DMS114 treated with DMSO at 0.1 percent for 48 hours (cell line): ENCODE measurements around the gene R3HCC1L.
"Not testable (repeated sequence)": the region's sequence is repeated elsewhere in the genome, so short reads cannot be mapped to it uniquely, and the experiment has no call there.

Experiments
- DNase-seq: peaks from one replicate; lab custom pipeline; 2025; ENCODE audit not compliant: unreplicated experiment; lab: John Stamatoyannopoulos, UW

The R3HCC1L gene

GRCh38 chr10:98128802-98129201 is 5.7 kb upstream of the R3HCC1L start:
- DNase-seq = no peak

GRCh38 chr10:98131619-98132018 is 2.8 kb upstream of the R3HCC1L start:
- DNase-seq = no peak

- DNase-seq = not testable (repeated sequence)
Observed at GRCh38 chr10:98133075-98133752, 1.2 kb upstream of the R3HCC1L start.

GRCh38 chr10:98134117-98134430 is 383 bp upstream of the R3HCC1L start:
- no peak for DNase-seq

- no peak for DNase-seq
Observed at GRCh38 chr10:98135222-98135899, 904 bp downstream of the R3HCC1L start.

- not testable (repeated sequence) for DNase-seq
Observed at GRCh38 chr10:98136775-98137174, 2.3 kb downstream of the R3HCC1L start.

GRCh38 chr10:98138031-98138430 is 3.6 kb downstream of the R3HCC1L start:
- DNase-seq = no peak

- no peak for DNase-seq
Observed at GRCh38 chr10:98139431-98139830, 5.0 kb downstream of the R3HCC1L start.

GRCh38 chr10:98141484-98142073 is 7.1 kb downstream of the R3HCC1L start:
- DNase-seq = no peak

- no peak for DNase-seq
Observed at GRCh38 chr10:98144985-98145384, 10.5 kb downstream of the R3HCC1L start.

GRCh38 chr10:98149858-98150257 is 15.4 kb downstream of the R3HCC1L start:
- no peak for DNase-seq

GRCh38 chr10:98150544-98150943 is 16.1 kb downstream of the R3HCC1L start:
- DNase-seq = no peak

- not testable (repeated sequence) for DNase-seq
Observed at GRCh38 chr10:98152778-98153177, 18.3 kb downstream of the R3HCC1L start.

- DNase-seq = not testable (repeated sequence)
Observed at GRCh38 chr10:98153213-98153958, 18.9 kb downstream of the R3HCC1L start.

- no peak for DNase-seq
Observed at GRCh38 chr10:98154076-98154475, 19.6 kb downstream of the R3HCC1L start.

GRCh38 chr10:98158576-98158975 is 24.1 kb downstream of the R3HCC1L start:
- no peak for DNase-seq

GRCh38 chr10:98163941-98164340 is 29.5 kb downstream of the R3HCC1L start:
- no peak for DNase-seq

GRCh38 chr10:98167191-98167590 is 32.7 kb downstream of the R3HCC1L start:
- no peak for DNase-seq

GRCh38 chr10:98168147-98168546 is 33.7 kb downstream of the R3HCC1L start:
- DNase-seq = no peak

- DNase-seq = no peak
Observed at GRCh38 chr10:98168766-98169165, 34.3 kb downstream of the R3HCC1L start.

GRCh38 chr10:98169379-98169778 is 34.9 kb downstream of the R3HCC1L start:
- DNase-seq = no peak
